ENCODE data around the gene ROGDI.

ROGDI gene

GRCh38 chr16:4754865-4755264 is 47.6 kb downstream of the ROGDI start:
- TF ChIP-seq TAF1 (IDR thresholded peaks at IDR 0.05; ENCODE audit: borderline replicate concordance, insufficient read depth, low read length), result no peak
- no peak for TF ChIP-seq REST (IDR thresholded peaks at IDR 0.05; ENCODE audit: insufficient read depth in 1 of 2, low read depth in 2 of 2, low read length in 2 of 2)
- TF ChIP-seq FOXP2 (optimal IDR thresholded peaks at IDR 0.05; ENCODE audit: borderline replicate concordance, extremely low read depth, extremely low read length, insufficient read depth), result no peak

GRCh38 chr16:4753227-4753626 is 49.2 kb downstream of the ROGDI start:
- TF ChIP-seq POLR2AphosphoS5 (IDR thresholded peaks at IDR 0.05; ENCODE audit: low read depth, low read length) (no peak), REST (IDR thresholded peaks at IDR 0.05; ENCODE audit: insufficient read depth in 1 of 2, low read depth in 2 of 2, low read length in 2 of 2) (no peak), TAF1 (IDR thresholded peaks at IDR 0.05; ENCODE audit: borderline replicate concordance, insufficient read depth, low read length) (no peak), SIN3A (IDR thresholded peaks at IDR 0.05; ENCODE audit: borderline replicate concordance, insufficient read depth, low read length) (no peak), FOXP2 (optimal IDR thresholded peaks at IDR 0.05; ENCODE audit: borderline replicate concordance, extremely low read depth, extremely low read length, insufficient read depth) (no peak)

- no peak for TF ChIP-seq POLR2AphosphoS5 (IDR thresholded peaks at IDR 0.05; ENCODE audit: low read depth, low read length)
- no peak for TF ChIP-seq SIN3A (IDR thresholded peaks at IDR 0.05; ENCODE audit: borderline replicate concordance, insufficient read depth, low read length)
- TF ChIP-seq TAF1 (IDR thresholded peaks at IDR 0.05; ENCODE audit: borderline replicate concordance, insufficient read depth, low read length), result no peak
- no peak for TF ChIP-seq REST (IDR thresholded peaks at IDR 0.05; ENCODE audit: insufficient read depth in 1 of 2, low read depth in 2 of 2, low read length in 2 of 2)
- no peak for TF ChIP-seq FOXP2 (optimal IDR thresholded peaks at IDR 0.05; ENCODE audit: borderline replicate concordance, extremely low read depth, extremely low read length, insufficient read depth)
Observed at GRCh38 chr16:4752351-4753100, 49.9 kb downstream of the ROGDI start.

DNA sequence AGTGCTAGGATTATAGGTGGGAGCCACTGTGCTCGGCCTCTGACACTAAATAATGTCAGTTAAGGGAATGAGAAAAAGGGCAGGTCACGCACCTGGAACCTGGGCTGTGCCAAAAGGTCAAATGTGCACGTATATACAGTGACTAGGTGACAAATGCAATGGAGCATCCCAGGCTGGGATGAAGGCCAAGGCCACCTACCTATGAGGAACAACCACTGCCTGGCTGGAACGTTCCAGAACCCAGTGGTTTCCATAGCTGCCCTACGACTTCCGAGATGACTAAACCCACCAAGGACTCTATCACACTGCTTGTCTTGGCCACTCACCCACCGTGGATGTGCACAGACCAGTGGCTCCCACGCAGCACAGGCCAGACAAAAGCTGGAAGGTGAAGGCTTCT is 51.5 kb downstream of the ROGDI start:
- no peak for TF ChIP-seq REST (IDR thresholded peaks at IDR 0.05; ENCODE audit: insufficient read depth in 1 of 2, low read depth in 2 of 2, low read length in 2 of 2)
- no peak for TF ChIP-seq SIN3A (IDR thresholded peaks at IDR 0.05; ENCODE audit: borderline replicate concordance, insufficient read depth, low read length)
- no peak for TF ChIP-seq TAF1 (IDR thresholded peaks at IDR 0.05; ENCODE audit: borderline replicate concordance, insufficient read depth, low read length)
- no peak for TF ChIP-seq POLR2AphosphoS5 (IDR thresholded peaks at IDR 0.05; ENCODE audit: low read depth, low read length)
- no peak for TF ChIP-seq FOXP2 (optimal IDR thresholded peaks at IDR 0.05; ENCODE audit: borderline replicate concordance, extremely low read depth, extremely low read length, insufficient read depth)

Data from PFSK-1 (cell line).